HG02571 (cell line): ENCODE data around the gene RBP3.

Experiments used
- ATAC-seq: cut with Tn5 transposase; IDR thresholded peaks from one replicate; pipeline ENCODE4 v1.9.1; 2021; ENCODE audit warnings: mild to moderate bottlenecking, moderate library complexity; ENCODE audit not compliant: unreplicated experiment

RBP3 gene

GRCh38 chr10:47335906-47336305 is 12.3 kb upstream of the RBP3 start:
- ATAC-seq: no peak

- no peak for ATAC-seq
These were observed 11.6 kb upstream of the RBP3 start for GRCh38 chr10:47336387-47337134.

GRCh38 chr10:47337310-47337709 is 10.9 kb upstream of the RBP3 start:
- ATAC-seq: no peak

- ATAC-seq: no peak
These were observed 8.9 kb upstream of the RBP3 start for GRCh38 chr10:47339186-47339735.

- no peak for ATAC-seq
These were observed 8.2 kb upstream of the RBP3 start for GRCh38 chr10:47339759-47340607.

GRCh38 chr10:47340608-47341170 is 7.5 kb upstream of the RBP3 start:
- ATAC-seq: no peak

GRCh38 chr10:47344996-47345870 is 2.9 kb upstream of the RBP3 start:
- ATAC-seq: no peak

GRCh38 chr10:47346581-47347302 is 1.4 kb upstream of the RBP3 start:
- no peak for ATAC-seq

GRCh38 chr10:47347303-47347675 is 874 bp upstream of the RBP3 start:
- no peak for ATAC-seq

- no peak for ATAC-seq
These were observed 703 bp downstream of the RBP3 start for GRCh38 chr10:47348661-47349470.

GRCh38 chr10:47349516-47349915 is 1.4 kb downstream of the RBP3 start:
- ATAC-seq: no peak

GRCh38 chr10:47349941-47350371 is 1.8 kb downstream of the RBP3 start:
- ATAC-seq: no peak

- no peak for ATAC-seq
These were observed 2.8 kb downstream of the RBP3 start for GRCh38 chr10:47350671-47351640.

- no peak for ATAC-seq
These were observed 4.0 kb downstream of the RBP3 start for GRCh38 chr10:47351899-47352815.

- ATAC-seq: no peak
These were observed 5.2 kb downstream of the RBP3 start for GRCh38 chr10:47353351-47353750.

- no peak for ATAC-seq
These were observed 6.0 kb downstream of the RBP3 start for GRCh38 chr10:47354165-47354564.

GRCh38 chr10:47354900-47355299 is 6.7 kb downstream of the RBP3 start:
- ATAC-seq: no peak
